ENCODE measurements around the gene RBFOX1. TPM values are rescaled to one million over a fixed set of nuclear protein-coding genes. Genes with fewer than 3 reads are reported as not detected.
A peak's percentile ranks its signal among the peaks of the same experiment; 100 is the strongest.

The RBFOX1 gene
- total RNA-seq, 4 donors from 2014 or later = 0.08 to 0.32 TPM; not detected in 2

DNA sequence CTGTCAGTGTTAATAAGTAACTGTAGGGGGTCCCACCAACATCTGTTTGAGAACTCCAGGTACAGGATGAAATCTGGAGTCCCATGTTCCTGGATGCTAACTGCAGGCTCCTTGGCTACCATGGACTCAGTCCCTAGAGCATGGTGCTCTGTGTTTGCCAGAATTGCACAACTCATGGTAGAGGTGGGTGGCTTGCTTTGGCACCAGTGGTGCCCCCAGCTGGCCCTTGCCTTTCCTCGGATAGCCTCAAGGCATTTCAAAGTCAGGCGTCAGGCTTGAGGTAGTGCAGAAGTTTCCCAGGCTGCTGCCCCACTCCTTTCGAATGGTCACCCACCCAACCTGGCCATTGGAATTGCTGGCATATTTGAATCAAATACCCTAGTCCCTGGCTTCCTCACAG, 179.9 kb downstream of the RBFOX1 start:
- Histone ChIP-seq H3K4me1 (peaks cover 7% of the 10 kb centered on the region), H3K9me3 (no peaks in the 10 kb centered on the region), H3K4me3 (no peak overlapping the region), H3K36me3 (no peaks in the 10 kb centered on the region), H3K27ac (no peak overlapping the region), H3K27me3 (peaks cover 8% of the 10 kb centered on the region)
- no peak for TF ChIP-seq EP300 (IDR thresholded peaks at IDR 0.05)
- TF ChIP-seq, protein P1, sequence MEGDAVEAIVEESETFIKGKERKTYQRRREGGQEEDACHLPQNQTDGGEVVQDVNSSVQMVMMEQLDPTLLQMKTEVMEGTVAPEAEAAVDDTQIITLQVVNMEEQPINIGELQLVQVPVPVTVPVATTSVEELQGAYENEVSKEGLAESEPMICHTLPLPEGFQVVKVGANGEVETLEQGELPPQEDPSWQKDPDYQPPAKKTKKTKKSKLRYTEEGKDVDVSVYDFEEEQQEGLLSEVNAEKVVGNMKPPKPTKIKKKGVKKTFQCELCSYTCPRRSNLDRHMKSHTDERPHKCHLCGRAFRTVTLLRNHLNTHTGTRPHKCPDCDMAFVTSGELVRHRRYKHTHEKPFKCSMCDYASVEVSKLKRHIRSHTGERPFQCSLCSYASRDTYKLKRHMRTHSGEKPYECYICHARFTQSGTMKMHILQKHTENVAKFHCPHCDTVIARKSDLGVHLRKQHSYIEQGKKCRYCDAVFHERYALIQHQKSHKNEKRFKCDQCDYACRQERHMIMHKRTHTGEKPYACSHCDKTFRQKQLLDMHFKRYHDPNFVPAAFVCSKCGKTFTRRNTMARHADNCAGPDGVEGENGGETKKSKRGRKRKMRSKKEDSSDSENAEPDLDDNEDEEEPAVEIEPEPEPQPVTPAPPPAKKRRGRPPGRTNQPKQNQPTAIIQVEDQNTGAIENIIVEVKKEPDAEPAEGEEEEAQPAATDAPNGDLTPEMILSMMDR (IDR thresholded peaks at IDR 0.05) = no peak
- WGBS = 53% methylated on average over 3 of the region's 3 CpGs
- no peak for DNase-seq (ENCODE audit: low spot score in 2 of 2)

DNA sequence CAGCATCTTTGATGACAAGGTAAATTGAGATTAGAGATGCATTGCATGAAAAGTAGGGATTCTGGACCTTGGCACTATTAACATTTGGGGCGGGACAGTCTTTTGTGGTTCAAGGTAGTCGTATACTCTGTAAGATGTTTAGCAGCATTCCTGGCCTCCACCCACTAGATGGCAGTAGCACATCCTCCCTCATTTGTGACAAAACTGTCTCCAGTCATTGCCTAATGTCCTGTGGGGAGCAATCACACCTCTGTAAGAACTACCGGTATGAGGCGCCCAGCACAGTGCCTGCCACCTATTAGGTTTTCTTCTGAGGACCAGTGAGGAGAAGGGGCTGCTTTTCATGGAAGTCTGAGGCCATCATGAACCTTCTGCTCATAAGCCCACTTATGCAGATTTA, 180.8 kb downstream of the RBFOX1 start:
- Histone ChIP-seq H3K4me3 (no peak overlapping the region), H3K9me3 (no peaks in the 10 kb centered on the region), H3K4me1 (peaks cover 7% of the 10 kb centered on the region), H3K27me3 (peaks cover 8% of the 10 kb centered on the region), H3K36me3 (no peaks in the 10 kb centered on the region), H3K27ac (no peak overlapping the region)
- TF ChIP-seq POLR2AphosphoS5 (IDR thresholded peaks at IDR 0.05) = no peak
- TF ChIP-seq, protein P1 (IDR thresholded peaks at IDR 0.05) = peak in 1 of 2 donors; percentile 19
- DNase-seq (ENCODE audit: low spot score in 2 of 2) = no peak
- 63% methylated on average over 4 of the region's 4 CpGs for WGBS

DNA sequence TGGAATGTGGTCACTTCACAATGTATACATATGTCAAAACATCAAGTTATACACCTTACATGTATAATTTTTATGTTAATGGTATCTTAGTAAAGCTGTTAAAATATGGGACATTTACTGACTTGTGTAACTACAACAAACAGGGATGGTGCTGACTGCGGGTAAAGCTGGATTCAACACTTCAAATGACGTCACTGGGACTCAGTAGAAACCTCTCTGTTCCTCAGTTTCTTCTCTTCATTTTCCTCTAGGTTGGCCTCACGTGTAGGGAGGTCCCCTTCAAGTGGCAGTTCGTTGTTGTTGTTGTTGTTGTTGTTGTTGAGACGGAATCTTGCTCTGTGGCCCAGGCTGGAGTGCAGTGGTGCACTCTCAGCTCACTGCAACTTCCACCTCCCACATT, 182.9 kb downstream of the RBFOX1 start:
- Histone ChIP-seq H3K36me3 (no peaks in the 10 kb centered on the region), H3K4me3 (no peak overlapping the region), H3K9me3 (no peaks in the 10 kb centered on the region), H3K27ac (no peak overlapping the region), H3K4me1 (peaks cover 7% of the 10 kb centered on the region), H3K27me3 (peaks cover 6% of the 10 kb centered on the region)
- TF ChIP-seq EP300 (IDR thresholded peaks at IDR 0.05) (no peak), POLR2AphosphoS5 (IDR thresholded peaks at IDR 0.05) (no peak), POLR2A (IDR thresholded peaks at IDR 0.05) (no peak)
- TF ChIP-seq, protein P1 (IDR thresholded peaks at IDR 0.05) = no peak
- WGBS = 73% methylated on average over 5 of the region's 5 CpGs
- no peak for DNase-seq (ENCODE audit: low spot score in 2 of 2)

DNA sequence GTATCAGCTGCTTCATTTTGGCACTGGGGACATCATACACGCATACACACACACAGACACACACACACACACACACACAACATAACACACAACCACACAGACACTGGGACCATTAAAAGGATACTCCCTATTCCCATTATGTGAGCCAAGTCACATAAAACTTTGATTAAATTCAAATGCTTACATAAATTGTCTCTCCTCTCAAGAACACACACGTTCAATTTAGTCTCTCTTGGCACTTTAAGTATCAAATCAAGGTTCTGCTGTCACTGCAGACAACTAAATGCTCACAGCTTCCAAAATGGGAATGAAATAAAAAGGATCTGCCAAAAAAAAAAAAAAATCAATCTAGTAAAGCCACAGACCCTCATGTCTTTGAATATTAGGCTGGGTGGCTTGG, 184.9 kb downstream of the RBFOX1 start:
- 16% methylated on average over 2 of the region's 2 CpGs for WGBS
- no peak for DNase-seq (ENCODE audit: low spot score in 2 of 2)
- H3K36me3 ChIP-seq = no peaks in the 10 kb centered on the region
- H3K9me3 ChIP-seq = no peaks in the 10 kb centered on the region
- no peak for TF ChIP-seq EP300 (IDR thresholded peaks at IDR 0.05)
- no peak for TF ChIP-seq POLR2AphosphoS5 (IDR thresholded peaks at IDR 0.05)
- no peak for TF ChIP-seq POLR2A (IDR thresholded peaks at IDR 0.05)
- TF ChIP-seq, protein P1 (IDR thresholded peaks at IDR 0.05) = no peak
- H3K4me1 ChIP-seq = peaks cover 7% of the 10 kb centered on the region
- no peak overlapping the region for H3K27ac ChIP-seq
- H3K27me3 ChIP-seq = no peaks in the 10 kb centered on the region
- H3K4me3 ChIP-seq = no peak overlapping the region

DNA sequence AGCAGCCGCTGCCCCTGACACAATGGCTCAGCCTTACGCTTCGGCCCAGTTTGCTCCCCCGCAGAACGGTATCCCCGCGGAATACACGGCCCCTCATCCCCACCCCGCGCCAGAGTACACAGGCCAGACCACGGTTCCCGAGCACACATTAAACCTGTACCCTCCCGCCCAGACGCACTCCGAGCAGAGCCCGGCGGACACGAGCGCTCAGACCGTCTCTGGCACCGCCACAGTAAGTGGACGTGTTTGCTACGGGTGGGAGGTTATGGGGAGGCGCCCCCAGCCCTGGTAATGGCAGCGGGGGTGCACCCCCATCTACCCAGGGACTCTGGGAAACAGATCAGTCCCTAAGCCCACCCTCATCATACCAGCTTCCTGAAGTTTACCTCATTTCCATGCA, 185.5 kb downstream of the RBFOX1 start:
- WGBS = 95% methylated on average over 25 of the region's 25 CpGs

More for the DNA sequence above, 185.5 kb downstream of the RBFOX1 start:
- H3K27ac ChIP-seq = no peak overlapping the region
- H3K36me3 ChIP-seq = no peaks in the 10 kb centered on the region
- H3K27me3 ChIP-seq = no peaks in the 10 kb centered on the region
- peaks cover 7% of the 10 kb centered on the region for H3K4me1 ChIP-seq
- TF ChIP-seq EP300 (IDR thresholded peaks at IDR 0.05) (no peak), POLR2AphosphoS5 (IDR thresholded peaks at IDR 0.05) (no peak), POLR2A (IDR thresholded peaks at IDR 0.05) (no peak)
- TF ChIP-seq, protein P1 (IDR thresholded peaks at IDR 0.05) = no peak
- no peak for DNase-seq (ENCODE audit: low spot score in 2 of 2)
- H3K4me3 ChIP-seq = no peak overlapping the region
- H3K9me3 ChIP-seq = no peaks in the 10 kb centered on the region
